Esophagus muscularis mucosa (tissue), 4 donors: Measurements from ENCODE around the gene STOX2. TPM values are rescaled to one million over a fixed set of nuclear protein-coding genes. Genes with fewer than 3 reads are reported as not detected.

Source experiments
- DNase-seq: peaks from one replicate; pipeline ENCODE4 v3.0.0-alpha.2; 2017; ENCODE audit errors: extremely low spot score
- H3K27ac ChIP-seq, 4 donors: fragments of 200-600 bp; sonication (generic); replicated peaks in 1 of 4; 1 replicate in 3 of 4; 2 replicates in 1 of 4; pipeline ENCODE4 v1.5.1; 2016 to 2019; ENCODE audit warnings: mild to moderate bottlenecking in 1 of 4
- H3K27me3 ChIP-seq, 4 donors: fragments of 200-600 bp; sonication (generic); one replicate each; pipeline versions ENCODE4 v1.5.1 to v1.6.0; 2016 to 2019
- H3K36me3 ChIP-seq, 4 donors: fragments of 200-600 bp; sonication (generic); one replicate each; pipeline ENCODE4 v1.5.1; 2016 to 2019
- H3K4me1 ChIP-seq, 4 donors: fragments of 200-600 bp; sonication (generic); one replicate each; pipeline ENCODE4 v1.5.1; 2016 to 2019
- H3K4me3 ChIP-seq, 4 donors: fragments of 200-600 bp; sonication (generic); 1 replicate in 2 of 4; 2 replicates in 2 of 4; pipeline ENCODE4 v1.5.1; 2016 to 2019; ENCODE audit warnings: mild to moderate bottlenecking in 4 of 4, moderate library complexity in 1 of 4
- H3K9me3 ChIP-seq, 4 donors: fragments of 200-600 bp; sonication (generic); 1 replicate in 3 of 4; 2 replicates in 1 of 4; pipeline ENCODE4 v1.5.1; 2016 to 2019
- CTCF ChIP-seq, 3 experiments: fragments of 200-600 bp in 2 of 3; fragments of 450-650 bp in 1 of 3; sonication (generic) in 2 of 3; IDR thresholded peaks; one replicate each; pipeline ENCODE4 v1.5.1; 2017 to 2019; ENCODE audit warnings: antibody characterized with exemption in 3 of 3, mild to moderate bottlenecking in 2 of 3, moderate library complexity in 1 of 3
- EP300 ChIP-seq: sonication (generic); formaldehyde crosslinking; IDR thresholded peaks from one replicate; pipeline ENCODE4 v1.6.1; 2017; ENCODE audit warnings: antibody characterized with exemption
- POLR2A ChIP-seq: fragments of 450-650 bp; IDR thresholded peaks from one replicate; pipeline ENCODE4 v1.6.1; 2017; ENCODE audit warnings: antibody characterized with exemption, moderate library complexity, mild to moderate bottlenecking, low read depth
- POLR2AphosphoS5 ChIP-seq, 2 donors: sonication (generic); formaldehyde crosslinking; IDR thresholded peaks; one replicate each; pipeline ENCODE4 v1.6.1; 2017; ENCODE audit warnings: antibody characterized with exemption in 2 of 2
- WGBS: methylation state at CpG from one replicate; pipeline ENCODE4 v1.1.5; 2018; 5-methylcytosine and 5-hydroxymethylcytosine counted together
- intact Hi-C: fragments of 100-400 bp; cut with DNase I; formaldehyde crosslinking; loops from one replicate; pipeline ENCODE4 v1.15.1; 2023
- total RNA-seq, 4 donors: library from RNA; depleted of rRNA; stranded (reverse); fragments of >200 nt; gene quantifications; one replicate each; pipeline versions ENCODE4 v1.1.0 to v1.2.1, GENCODE V29; 2016

Gene STOX2
- total RNA-seq, 4 donors from 2014 or later: 7.0 to 11.7 (median 10.5) TPM

- intact Hi-C loops: no loop called here
- TF ChIP-seq POLR2AphosphoS5 (IDR thresholded peaks at IDR 0.05) (no peak), POLR2A (no peak), EP300 (no peak), CTCF (IDR thresholded peaks at IDR 0.05) (no peak)
- DNase-seq: no peak
- Histone ChIP-seq H3K4me1 (peaks cover 11 to 32% (median 30%) of the 10 kb centered on the region in 4 donors), H3K9me3 (no peaks in the 10 kb centered on the region), H3K36me3 (no peaks in the 10 kb centered on the region), H3K4me3 (peak overlapping the region; percentile 65 to 73 (median 71)), H3K27me3 (no peaks in the 10 kb centered on the region), H3K27ac (peak overlapping the region; percentile 61 to 79 (median 65))
- WGBS: under 1% methylated on average over 25 of the region's 93 CpGs
Observed at GRCh38 chr4:183905593-183906488, 734 bp downstream of the STOX2 start.

GRCh38 chr4:183906489-183906738, 1.3 kb downstream of the STOX2 start:
- TF ChIP-seq POLR2AphosphoS5 (IDR thresholded peaks at IDR 0.05) (no peak), CTCF (IDR thresholded peaks at IDR 0.05) (no peak), EP300 (no peak), POLR2A (no peak)
- WGBS: 0% methylated on average over 1 of the region's 25 CpGs
- Histone ChIP-seq H3K36me3 (no peaks in the 10 kb centered on the region), H3K4me1 (peaks cover 11 to 32% (median 30%) of the 10 kb centered on the region in 4 donors), H3K9me3 (no peaks in the 10 kb centered on the region), H3K27me3 (no peaks in the 10 kb centered on the region), H3K4me3 (peak overlapping the region; percentile 65 to 73 (median 71)), H3K27ac (peak overlapping the region in 2 of 4 donors; percentile 63 to 79)
- intact Hi-C loops: no loop called here
- DNase-seq: no peak

- H3K27ac ChIP-seq: peak overlapping the region in 2 of 4 donors; percentile 63 to 79
- 39% methylated on average over 11 of the region's 54 CpGs for WGBS
- TF ChIP-seq POLR2AphosphoS5 (IDR thresholded peaks at IDR 0.05) (no peak), CTCF (IDR thresholded peaks at IDR 0.05) (no peak), POLR2A (no peak), EP300 (no peak)
- intact Hi-C loops: no loop called here
- peaks cover 11 to 32% (median 30%) of the 10 kb centered on the region in 4 donors for H3K4me1 ChIP-seq
- no peak for DNase-seq
- H3K4me3 ChIP-seq: peak overlapping the region; percentile 65 to 73 (median 71)
- H3K9me3 ChIP-seq: no peaks in the 10 kb centered on the region
- no peaks in the 10 kb centered on the region for H3K27me3 ChIP-seq
- H3K36me3 ChIP-seq: no peaks in the 10 kb centered on the region
Observed at GRCh38 chr4:183906739-183907651, 1.9 kb downstream of the STOX2 start.

- H3K36me3 ChIP-seq: no peaks in the 10 kb centered on the region
- DNase-seq: no peak
- H3K27me3 ChIP-seq: no peaks in the 10 kb centered on the region
- TF ChIP-seq POLR2A (no peak), CTCF (IDR thresholded peaks at IDR 0.05) (no peak), EP300 (no peak), POLR2AphosphoS5 (IDR thresholded peaks at IDR 0.05) (no peak)
- H3K9me3 ChIP-seq: no peaks in the 10 kb centered on the region
- intact Hi-C loops: no loop called here
- 83% methylated on average over 10 of the region's 10 CpGs for WGBS
- peaks cover 11 to 34% (median 30%) of the 10 kb centered on the region in 4 donors for H3K4me1 ChIP-seq
- H3K27ac ChIP-seq: no peak overlapping the region
- no peak overlapping the region for H3K4me3 ChIP-seq
Observed at GRCh38 chr4:183907871-183908683, 3.0 kb downstream of the STOX2 start.
